Superior temporal gyrus (tissue), 1 donor: ENCODE measurements around the gene ZFPL1.
"Not testable (repeated sequence)": the region's sequence is repeated elsewhere in the genome, so short reads cannot be mapped to it uniquely, and the experiment has no call there.

ENCODE experiments used
- DNase-seq: peaks from one replicate; pipeline ENCODE4 v3.0.0-alpha.2; 2016; ENCODE audit errors: extremely low spot score

The ZFPL1 gene

DNA sequence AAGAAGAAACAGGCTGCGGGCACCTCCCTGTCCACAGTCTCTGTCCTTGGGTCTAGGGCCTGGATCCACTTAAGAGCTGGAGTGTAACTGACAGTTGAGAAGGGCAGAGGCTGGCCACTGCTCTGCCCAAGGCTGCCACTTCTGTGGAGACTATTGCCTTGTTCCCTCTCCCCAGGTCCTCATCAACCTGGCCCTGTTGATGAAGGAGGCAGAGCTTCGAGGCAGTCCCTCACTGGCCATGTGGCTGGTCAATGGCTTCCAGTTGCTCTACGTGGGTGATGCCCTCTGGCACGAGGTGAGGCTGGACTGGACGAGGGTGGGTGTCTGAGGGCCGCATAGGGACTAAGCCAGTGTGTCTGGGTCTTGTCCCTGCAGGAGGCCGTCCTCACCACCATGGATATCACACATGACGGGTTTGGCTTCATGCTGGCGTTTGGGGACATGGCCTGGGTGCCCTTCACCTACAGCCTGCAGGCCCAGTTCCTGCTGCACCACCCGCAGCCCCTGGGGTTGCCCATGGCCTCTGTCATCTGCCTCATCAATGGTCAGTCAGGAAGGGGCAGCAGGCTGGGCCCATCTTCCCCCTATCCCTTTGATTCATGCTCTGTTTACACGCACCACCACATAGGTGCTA lies 30.6 kb downstream of the ZFPL1 start:
- DNase-seq, result no peak

- DNase-seq, result no peak
Measured at GRCh38 chr11:65115361-65116082, 31.5 kb downstream of the ZFPL1 start.

- no peak for DNase-seq
Measured at GRCh38 chr11:65116370-65117205, 32.6 kb downstream of the ZFPL1 start.

GRCh38 chr11:65117206-65118096 lies 33.4 kb downstream of the ZFPL1 start, which contains the start of gene ZNHIT2:
TSS of gene ZNHIT2 (minus strand) at chr11:65117701. CDS start at chr11:65117653, 48 bp downstream.
- peak; percentile 99 for DNase-seq

GRCh38 chr11:65118097-65118837 lies 34.2 kb downstream of the ZFPL1 start:
- no peak for DNase-seq

DNA sequence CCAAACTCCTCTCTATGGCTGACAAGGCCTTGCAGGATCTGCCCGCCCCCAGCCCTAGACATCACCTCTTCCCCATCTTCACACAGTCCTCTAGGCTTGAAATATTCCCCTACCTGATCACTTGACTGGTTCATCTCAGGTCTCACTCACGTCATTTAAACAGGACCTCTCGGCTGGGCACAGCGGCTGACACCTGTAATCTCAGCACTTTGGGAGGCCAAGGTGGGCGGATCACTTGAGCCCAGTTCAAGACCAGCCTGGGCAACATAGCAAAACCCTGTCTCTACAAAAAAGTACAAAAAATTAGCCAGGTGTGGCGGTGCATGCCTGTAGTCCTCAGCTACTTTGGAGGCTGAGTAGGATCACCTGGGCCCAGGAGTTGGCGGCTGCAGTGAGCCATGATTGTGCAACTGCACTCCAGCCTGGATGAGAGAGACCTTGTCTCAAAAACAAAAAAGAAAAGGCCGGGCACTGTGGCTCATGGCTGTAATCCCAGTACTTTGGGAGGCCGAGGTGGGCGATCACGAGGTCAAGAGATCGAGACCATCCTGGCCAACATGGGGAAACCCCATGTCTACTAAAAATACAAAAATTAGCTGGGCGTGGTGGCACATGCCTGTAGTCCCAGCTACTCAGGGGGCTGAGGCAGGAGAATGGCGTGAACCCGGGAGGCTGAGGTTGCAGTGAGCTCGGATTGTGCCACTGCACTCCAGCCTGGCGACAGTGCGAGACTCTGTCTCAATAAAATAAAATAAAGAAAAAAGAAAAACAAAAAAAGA lies 35.1 kb downstream of the ZFPL1 start:
- not testable (repeated sequence) for DNase-seq

DNA sequence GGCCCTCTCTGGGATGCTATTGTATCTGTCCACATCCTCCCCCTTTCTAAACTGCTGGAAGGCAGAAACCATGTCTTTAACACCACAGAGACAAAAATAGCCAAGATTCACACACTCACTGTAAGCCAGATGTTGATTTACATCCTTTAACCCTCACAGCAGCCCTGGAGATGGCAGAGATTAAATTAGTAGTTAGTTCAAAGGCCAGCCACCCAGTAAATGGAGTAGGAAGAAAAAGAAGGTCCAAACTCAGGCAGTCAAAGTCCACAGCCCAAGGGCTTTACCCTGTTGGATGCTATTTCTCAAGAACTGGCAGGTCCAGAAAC lies 35.6 kb downstream of the ZFPL1 start:
- DNase-seq, result no peak

- DNase-seq, result no peak
Measured at GRCh38 chr11:65120831-65121230, 36.8 kb downstream of the ZFPL1 start.

DNA sequence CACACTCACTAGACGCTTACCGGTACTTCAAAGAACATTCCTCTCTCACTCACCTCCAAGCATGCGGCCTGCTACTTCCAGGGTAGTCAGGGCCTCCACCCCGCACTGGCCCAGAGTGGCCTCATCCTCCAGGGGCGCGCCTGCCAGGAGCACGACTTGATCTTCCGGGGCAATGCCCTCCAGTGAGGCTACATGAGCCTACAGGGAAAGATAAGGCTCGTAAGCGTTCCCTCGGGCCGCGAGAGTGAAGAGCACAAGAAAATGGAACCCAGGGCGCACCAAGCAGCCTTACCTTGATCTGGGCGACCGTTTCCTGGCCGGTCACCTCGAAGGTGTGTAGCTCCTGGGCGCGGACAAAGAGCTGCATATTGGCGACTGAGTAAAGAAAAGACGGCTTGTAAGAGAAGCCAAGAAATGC lies 37.4 kb downstream of the ZFPL1 start:
- DNase-seq, result no peak

DNA sequence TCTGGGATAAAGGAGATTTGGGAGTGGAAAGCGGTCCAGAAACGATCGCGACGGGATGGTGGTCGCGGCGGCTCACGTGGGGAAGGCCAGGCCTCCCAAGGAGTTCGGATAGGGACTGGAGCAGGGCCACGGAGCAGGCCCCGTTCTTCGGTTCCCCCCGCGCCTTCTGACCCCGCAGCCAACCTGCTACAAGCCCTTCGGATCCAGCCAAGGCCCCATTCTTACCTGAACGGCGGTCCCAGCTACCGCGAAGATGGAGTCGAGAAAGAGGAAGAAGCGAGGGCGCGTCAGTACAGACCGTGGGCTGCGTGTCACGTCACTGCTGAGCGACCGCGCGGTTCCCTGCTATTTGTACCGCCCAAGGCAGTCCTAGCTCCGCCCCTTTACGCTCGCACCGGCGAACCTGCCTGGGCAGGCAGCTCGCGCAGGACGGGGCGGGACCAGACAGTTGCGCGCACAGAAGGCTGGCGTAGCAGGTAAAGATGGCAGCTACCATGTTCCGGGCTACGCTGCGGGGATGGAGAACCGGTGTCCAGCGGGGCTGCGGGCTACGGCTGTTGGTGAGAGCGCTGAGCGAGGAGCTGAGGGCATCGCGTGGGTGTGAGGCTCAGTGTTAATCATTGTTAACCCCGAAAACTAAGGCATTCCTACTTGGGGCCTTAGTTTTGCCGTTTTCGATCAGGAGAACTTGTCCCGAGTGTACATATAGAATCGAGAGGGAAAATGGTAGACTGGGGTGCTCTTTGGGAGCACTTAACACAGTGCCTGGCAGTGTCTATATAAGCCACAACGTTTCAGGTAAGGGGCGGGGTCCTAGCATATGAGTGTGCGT lies 38.1 kb downstream of the ZFPL1 start, which contains the start of the genes FAU and MRPL49:
Gene FAU, minus strand, starts transcription at position 270 of the 832 bp plus-strand sequence. CDS start 321 bp downstream, outside the sequence.
Gene MRPL49, plus strand, starts transcription at position 457 of the 832 bp plus-strand sequence. Its CDS starts 26 bp downstream, at position 483.
- peak; percentile 97 for DNase-seq

DNA sequence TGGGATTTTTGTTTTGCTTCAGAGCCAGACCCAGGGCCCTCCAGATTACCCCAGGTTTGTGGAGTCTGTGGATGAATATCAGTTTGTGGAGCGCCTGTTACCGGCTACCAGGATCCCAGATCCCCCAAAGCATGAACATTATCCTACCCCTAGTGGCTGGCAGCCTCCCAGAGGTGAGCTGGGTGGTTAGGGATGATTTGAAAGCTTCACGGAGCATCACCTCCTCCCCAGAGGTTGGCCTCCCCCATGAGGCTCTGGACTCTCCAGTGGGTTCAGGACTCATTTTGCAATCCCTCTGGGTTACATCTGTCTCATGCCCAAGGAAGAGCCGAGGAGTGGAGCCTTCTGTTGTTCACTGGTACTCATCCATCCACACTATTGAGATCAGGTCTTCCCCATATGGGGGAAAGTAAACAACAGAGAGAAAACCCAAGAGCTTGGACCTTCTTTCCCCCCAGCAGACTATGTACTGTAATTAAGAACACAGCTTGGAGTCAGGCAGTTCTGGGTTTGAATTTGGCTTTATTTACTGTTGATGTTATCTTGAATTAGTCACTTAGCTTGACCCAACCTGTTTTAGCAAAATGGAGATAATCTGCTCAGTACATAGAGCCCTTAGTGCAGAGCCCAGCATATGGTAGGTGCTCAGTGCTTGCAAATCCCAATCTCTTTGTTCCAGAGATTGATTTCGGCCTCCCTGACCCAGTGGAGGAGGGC lies 40.6 kb downstream of the ZFPL1 start:
- no peak for DNase-seq

- no peak for DNase-seq
Measured at GRCh38 chr11:65125197-65126056, 41.4 kb downstream of the ZFPL1 start.

- DNase-seq, result no peak
Measured at GRCh38 chr11:65126624-65127274, 42.7 kb downstream of the ZFPL1 start.

DNA sequence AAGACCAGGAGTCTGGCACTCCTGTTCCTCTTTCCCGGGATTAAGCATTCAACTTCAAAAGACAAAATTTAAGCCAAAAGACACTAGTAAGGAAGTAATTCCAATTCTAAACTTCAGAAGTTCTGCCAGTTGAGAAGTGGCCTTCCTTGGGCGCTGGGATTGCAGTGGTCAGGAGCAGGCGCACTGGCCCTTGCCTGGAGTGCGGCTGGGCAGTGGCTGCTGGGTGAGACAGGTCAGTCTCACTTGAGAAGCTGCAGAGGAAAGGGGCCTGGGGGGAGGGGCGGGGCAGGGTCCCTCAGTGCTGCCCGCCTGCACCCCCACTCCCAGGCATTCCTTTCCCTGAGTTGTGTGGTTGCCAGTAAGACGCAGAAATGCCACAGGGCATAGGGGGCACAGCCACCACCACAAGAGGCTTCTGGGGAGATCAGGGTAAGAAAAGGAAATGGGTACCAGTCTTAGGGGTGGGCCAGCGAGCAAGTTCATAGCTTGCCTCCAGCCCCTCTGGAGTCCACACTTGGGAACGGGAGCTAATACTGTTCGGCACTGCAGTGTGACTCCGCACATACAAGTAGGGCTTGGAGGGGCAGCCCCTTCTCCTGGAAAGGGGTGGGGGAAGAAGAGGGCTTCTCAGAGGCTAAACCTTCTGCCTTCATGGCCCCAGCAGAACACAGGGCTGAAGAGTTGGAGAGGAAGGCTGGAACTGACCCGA lies 43.6 kb downstream of the ZFPL1 start:
- no peak for DNase-seq

DNA sequence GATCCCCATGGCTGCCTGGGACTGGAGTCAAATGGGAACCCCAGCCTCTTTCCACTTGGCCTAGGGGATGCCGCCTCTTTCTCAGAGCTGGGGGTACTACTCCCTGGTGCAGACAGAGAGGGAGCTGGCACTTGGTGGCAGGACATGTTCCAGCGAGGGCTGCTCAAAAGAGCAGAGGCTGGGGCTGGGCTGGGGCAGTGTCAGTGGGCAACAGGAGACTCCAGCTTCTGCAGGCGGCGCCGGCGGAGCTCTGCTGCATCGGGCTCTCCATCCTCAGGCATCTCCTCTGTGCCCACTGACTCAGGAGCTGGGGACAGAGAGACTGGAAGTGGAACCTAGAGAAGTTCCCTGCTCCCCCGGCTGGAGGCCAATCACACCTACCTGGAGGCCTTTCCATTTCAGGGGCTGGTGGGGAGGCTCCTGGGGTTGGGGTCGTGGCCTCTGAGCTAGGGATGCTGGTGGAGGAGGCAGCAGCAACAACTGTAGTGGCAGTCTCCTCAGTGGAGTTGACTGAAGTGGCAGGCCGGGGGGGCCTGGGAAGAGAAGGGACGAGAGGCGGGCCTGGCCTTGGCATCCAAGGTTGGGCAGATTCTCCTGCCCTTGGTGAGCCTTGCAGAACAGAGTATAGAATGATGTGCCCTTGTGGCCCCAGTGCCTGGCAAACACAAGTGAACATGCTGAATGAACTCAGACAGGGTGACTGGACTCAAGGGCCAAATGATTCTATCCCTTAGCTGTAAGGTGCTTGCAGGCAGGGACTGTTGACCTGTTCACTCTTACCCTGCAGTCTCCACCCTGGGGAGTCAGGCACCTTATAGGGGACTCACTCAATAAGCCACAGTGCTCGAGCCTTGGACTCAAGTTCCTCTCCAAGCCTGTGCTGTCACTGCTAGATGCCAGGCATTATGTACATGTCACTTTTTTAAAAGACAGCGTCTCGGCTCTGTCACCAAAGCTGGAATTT lies 44.4 kb downstream of the ZFPL1 start:
- DNase-seq, result no peak
